Measurements from ENCODE around the gene LSAMP. TPM values are rescaled to one million over a fixed set of nuclear protein-coding genes. Genes with fewer than 3 reads are reported as not detected.

Gene LSAMP
- total RNA-seq, 1 experiment from 2014 or later = 0.90 TPM

GRCh38 chr3:116154389-116154788, 290.9 kb downstream of the LSAMP start:
- H3K4ac ChIP-seq (ENCODE audit: low read depth, low read length) = no peak overlapping the region
- Mint-ChIP-seq H3K4me1 (peaks cover 15 to 27% of the 10 kb centered on the region in 2 experiments), H3K36me3 (ENCODE audit: insufficient read depth in 1 of 3, low read depth in 3 of 3) (no peaks in the 10 kb centered on the region), H3K9me3 (no peaks in the 10 kb centered on the region), H3K4me3 (no peak overlapping the region), H3K27ac (no peak overlapping the region), H3K27me3 (ENCODE audit: low read depth) (no peaks in the 10 kb centered on the region)
- peak; percentile 30 for DNase-seq
- no peak overlapping the region for H4K5ac ChIP-seq (ENCODE audit: insufficient read length, low read depth, low read length)
- H3K23me2 ChIP-seq (ENCODE audit: insufficient read length, low read depth, low read length, poor library complexity, severe bottlenecking) = no peaks in the 10 kb centered on the region
- no peak overlapping the region for H3K4me2 ChIP-seq (ENCODE audit: insufficient read depth, insufficient read length, low read length)
- H3K18ac ChIP-seq (ENCODE audit: insufficient read length, low read depth, low read length) = no peak overlapping the region
- 0 out of 2 replicates have a peak, but pooled peaks cover 1% of the 10 kb centered on the region for H3K4me1 ChIP-seq (ENCODE audit: insufficient read depth, low read length)
- no peak overlapping the region for H2BK15ac ChIP-seq (ENCODE audit: low read depth, low read length)
- H3K9me3 ChIP-seq (ENCODE audit: control insufficient read depth, low read depth, low read length) = no peaks in the 10 kb centered on the region
- TF ChIP-seq CTCF (conservative IDR thresholded peaks at IDR 0.05) = no peak
- no peak overlapping the region for H2BK12ac ChIP-seq (ENCODE audit: insufficient read length, low read depth, low read length)
- H3K27me3 ChIP-seq (ENCODE audit: insufficient read depth, low read length) = no peaks in the 10 kb centered on the region
- no peak overlapping the region for H2BK20ac ChIP-seq (ENCODE audit: low read depth, low read length, poor library complexity, severe bottlenecking)
- H2BK120ac ChIP-seq (ENCODE audit: low read depth, low read length, poor library complexity, severe bottlenecking) = no peak overlapping the region
- H2BK5ac ChIP-seq (ENCODE audit: insufficient read length, low read length) = no peak overlapping the region
- H4K20me1 ChIP-seq (ENCODE audit: control insufficient read depth, insufficient read depth, insufficient read length) = no peaks in the 10 kb centered on the region
- no peak overlapping the region for H4K8ac ChIP-seq (replicated peaks; ENCODE audit: insufficient read length, low read depth, low read length)
- no peak overlapping the region for H3K27ac ChIP-seq (ENCODE audit: insufficient read length, low read depth, low read length)
- no peak overlapping the region for H3K56ac ChIP-seq (ENCODE audit: insufficient read length, low read depth, low read length)
- WGBS (ENCODE audit: extremely low coverage, insufficient read length, low lambda C conversion rate) = no CpG with 5 or more reads among the region's 2 CpGs
- H3K23ac ChIP-seq (ENCODE audit: insufficient read length, low read depth, low read length) = no peak overlapping the region
- no peak overlapping the region for H2AFZ ChIP-seq (ENCODE audit: low read length)
- no peak overlapping the region for H3T11ph ChIP-seq (ENCODE audit: low read length)
- no peak overlapping the region for H4K91ac ChIP-seq (ENCODE audit: insufficient read length, low read depth, low read length)
- no peak overlapping the region for H3K9ac ChIP-seq (ENCODE audit: extremely low read depth, insufficient read length, low read length)
- H2AK5ac ChIP-seq (ENCODE audit: insufficient read length, low read length) = no peak overlapping the region
- H3K14ac ChIP-seq (ENCODE audit: insufficient read depth, low read length) = no peak overlapping the region
- H3K79me1 ChIP-seq (ENCODE audit: insufficient read depth, low read depth, low read length, poor library complexity, severe bottlenecking) = no peaks in the 10 kb centered on the region
- no peaks in the 10 kb centered on the region for H3K79me2 ChIP-seq (ENCODE audit: insufficient read depth, low read length)
